ENCODE results near the gene FBL. TPM values are rescaled to one million over a fixed set of nuclear protein-coding genes. Genes with fewer than 3 reads are reported as not detected.

FBL gene
- total RNA-seq, 1 experiment from 2014 or later = 437 TPM

- no peaks in the 10 kb centered on the region for H3K4me1 ChIP-seq (replicated peaks; ENCODE audit: insufficient read depth)
- H3K4me2 ChIP-seq = no peak overlapping the region
- H3K27ac ChIP-seq = no peak overlapping the region
- H3K4me3 ChIP-seq = no peak overlapping the region
- peaks cover 4% of the 10 kb centered on the region; the same call in 1 of the 2 replicates for H3K27me3 ChIP-seq (ENCODE audit: insufficient read depth, low read depth)
- H3K36me3 ChIP-seq (ENCODE audit: low read depth) = no peaks in the 10 kb centered on the region
- no peak for DNase-seq
- no peaks in the 10 kb centered on the region for H3K9me3 ChIP-seq (ENCODE audit: insufficient read depth, low read depth)
- H3F3A ChIP-seq (ENCODE audit: insufficient read depth, low read depth) = no peaks in the 10 kb centered on the region
- no TSS peak for BruUV-seq (replicated peaks)
- no peak for TF ChIP-seq CTCF (conservative IDR thresholded peaks at IDR 0.05)
- TF ChIP-seq EZH2 (IDR thresholded peaks at IDR 0.05; ENCODE audit: low read depth) = no peak
- H3K9me2 ChIP-seq (ENCODE audit: insufficient read depth) = no peaks in the 10 kb centered on the region
- no peaks in the 10 kb centered on the region for H4K20me1 ChIP-seq (ENCODE audit: insufficient read depth)
- no peak overlapping the region for H2AFZ ChIP-seq
- CTCF ChIA-PET = no interaction called here
- POLR2A ChIA-PET (ENCODE audit: unreplicated experiment) = no interaction called here
- intact Hi-C loops (cut with micrococcal nuclease; ENCODE audit: unreplicated experiment) = no loop called here
- H3K79me2 ChIP-seq (ENCODE audit: low read depth) = no peaks in the 10 kb centered on the region
Measured at GRCh38 chr19:39813264-39813993, 32.8 kb downstream of the FBL start.

DNA sequence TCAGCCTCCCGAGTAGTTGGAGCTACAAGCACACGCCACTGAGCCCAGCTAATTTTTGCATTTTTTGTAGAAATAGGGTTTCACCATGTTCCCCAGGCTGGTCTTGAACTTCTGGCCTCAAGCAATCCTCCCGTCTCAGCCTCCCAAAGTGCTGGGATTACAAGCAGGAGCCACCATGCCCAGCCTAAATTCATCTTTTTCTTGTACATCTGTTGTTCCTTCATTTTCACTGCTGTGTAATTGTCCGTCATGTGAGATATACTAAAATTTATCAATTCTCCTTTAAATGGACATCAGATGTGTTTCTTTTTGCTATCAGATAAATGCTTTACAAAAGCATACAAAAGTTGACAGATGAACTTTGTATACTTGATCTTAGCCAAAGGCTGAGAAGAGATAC lies 35.1 kb downstream of the FBL start:
- Histone ChIP-seq H3K27ac (no peak overlapping the region), H4K20me1 (ENCODE audit: insufficient read depth) (no peaks in the 10 kb centered on the region), H3F3A (ENCODE audit: insufficient read depth, low read depth) (no peaks in the 10 kb centered on the region), H3K4me2 (no peak overlapping the region), H3K4me1 (replicated peaks; ENCODE audit: insufficient read depth) (no peaks in the 10 kb centered on the region), H3K9me3 (ENCODE audit: insufficient read depth, low read depth) (no peaks in the 10 kb centered on the region), H3K36me3 (ENCODE audit: low read depth) (no peaks in the 10 kb centered on the region), H3K4me3 (no peak overlapping the region), H3K27me3 (ENCODE audit: insufficient read depth, low read depth) (peaks cover 10% of the 10 kb centered on the region; the same call in 1 of the 2 replicates), H2AFZ (no peak overlapping the region), H3K79me2 (ENCODE audit: low read depth) (no peaks in the 10 kb centered on the region), H3K9me2 (ENCODE audit: insufficient read depth) (no peaks in the 10 kb centered on the region)
- TF ChIP-seq EZH2 (IDR thresholded peaks at IDR 0.05; ENCODE audit: low read depth) (no peak), CTCF (conservative IDR thresholded peaks at IDR 0.05) (no peak)
- ChIA-PET POLR2A (ENCODE audit: unreplicated experiment) (no interaction called here), CTCF (no interaction called here)
- BruUV-seq (replicated peaks) = no TSS peak
- intact Hi-C loops (cut with micrococcal nuclease; ENCODE audit: unreplicated experiment) = no loop called here
- DNase-seq = no peak

- Histone ChIP-seq H3K4me2 (no peak overlapping the region), H3K4me1 (replicated peaks; ENCODE audit: insufficient read depth) (no peaks in the 10 kb centered on the region), H3K4me3 (no peak overlapping the region), H3K27ac (no peak overlapping the region), H3K27me3 (ENCODE audit: insufficient read depth, low read depth) (peaks cover 10% of the 10 kb centered on the region; the same call in 1 of the 2 replicates), H3F3A (ENCODE audit: insufficient read depth, low read depth) (no peaks in the 10 kb centered on the region), H3K9me2 (ENCODE audit: insufficient read depth) (no peaks in the 10 kb centered on the region), H2AFZ (no peak overlapping the region), H4K20me1 (ENCODE audit: insufficient read depth) (no peaks in the 10 kb centered on the region), H3K79me2 (ENCODE audit: low read depth) (no peaks in the 10 kb centered on the region), H3K9me3 (ENCODE audit: insufficient read depth, low read depth) (no peaks in the 10 kb centered on the region), H3K36me3 (ENCODE audit: low read depth) (no peaks in the 10 kb centered on the region)
- TF ChIP-seq EZH2 (IDR thresholded peaks at IDR 0.05; ENCODE audit: low read depth) = no peak
- TF ChIP-seq CTCF (conservative IDR thresholded peaks at IDR 0.05) = no peak
- intact Hi-C loops (cut with micrococcal nuclease; ENCODE audit: unreplicated experiment) = no loop called here
- CTCF ChIA-PET = no interaction called here
- DNase-seq = no peak
- POLR2A ChIA-PET (ENCODE audit: unreplicated experiment) = no interaction called here
- BruUV-seq (replicated peaks) = no TSS peak
Measured at GRCh38 chr19:39810424-39810823, 35.8 kb downstream of the FBL start.

All from PC-9 (cell line).